ENCODE results near the gene FN3KRP. TPM values are rescaled to one million over a fixed set of nuclear protein-coding genes. Genes with fewer than 3 reads are reported as not detected.
A peak's percentile ranks its signal among the peaks of the same experiment; 100 is the strongest.

FN3KRP gene
- polyA plus RNA-seq, 10 donors = 24.0 to 36.4 (median 30.0) TPM

DNA sequence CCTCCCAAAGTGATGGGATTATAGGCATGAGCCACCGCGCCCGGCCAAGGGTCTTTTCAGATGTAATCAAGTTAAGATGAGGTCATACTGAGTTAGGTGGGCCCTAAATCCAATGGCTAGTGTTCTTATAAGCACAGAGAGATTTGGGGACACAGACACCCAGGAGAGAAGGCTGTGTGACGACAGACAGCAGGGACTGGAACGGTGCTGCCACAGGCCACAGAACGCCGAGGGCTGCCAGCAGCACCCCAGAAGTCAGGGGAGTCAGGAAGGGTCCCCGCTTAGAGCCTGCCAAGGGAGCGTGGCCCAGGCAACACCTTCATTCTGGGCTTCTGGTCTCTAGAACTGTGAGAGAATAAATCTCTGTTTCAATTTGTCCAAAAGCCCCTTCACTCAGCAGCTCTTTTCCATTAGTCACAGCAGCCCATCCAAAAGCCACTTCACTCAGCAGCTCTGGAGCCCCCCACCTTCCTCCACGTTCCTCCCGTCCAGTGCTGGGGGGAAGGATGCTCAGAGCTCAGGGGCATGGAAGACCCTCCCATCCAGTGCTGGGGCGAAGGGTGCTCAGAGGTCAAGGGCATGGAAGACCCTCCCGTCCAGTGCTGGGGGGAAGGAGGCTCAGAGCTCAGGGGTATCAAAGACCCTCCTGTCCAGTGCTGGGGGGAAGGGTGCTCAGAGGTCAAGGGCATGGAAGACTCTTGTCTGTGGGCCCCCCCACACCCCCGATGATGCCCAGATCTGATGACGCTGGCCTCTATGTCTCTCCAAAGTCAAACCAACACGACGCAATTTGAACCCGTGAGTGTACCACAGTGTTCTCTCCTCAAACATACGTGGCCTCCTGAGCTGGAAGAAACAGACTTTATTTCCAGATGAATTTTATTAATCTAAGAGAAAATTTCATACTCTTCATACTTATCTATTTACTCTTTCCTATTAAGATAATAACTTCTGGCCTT, 29.9 kb upstream of the FN3KRP start:
- DNase-seq = no peak

- no peak for DNase-seq
Observed at GRCh38 chr17:82687375-82687861, 29.1 kb upstream of the FN3KRP start.

GRCh38 chr17:82687871-82688270, 28.6 kb upstream of the FN3KRP start:
- DNase-seq = no peak

- DNase-seq = no peak
Observed at GRCh38 chr17:82689077-82689476, 27.4 kb upstream of the FN3KRP start.

- no peak for DNase-seq
Observed at GRCh38 chr17:82690786-82691489, 25.6 kb upstream of the FN3KRP start.

DNA sequence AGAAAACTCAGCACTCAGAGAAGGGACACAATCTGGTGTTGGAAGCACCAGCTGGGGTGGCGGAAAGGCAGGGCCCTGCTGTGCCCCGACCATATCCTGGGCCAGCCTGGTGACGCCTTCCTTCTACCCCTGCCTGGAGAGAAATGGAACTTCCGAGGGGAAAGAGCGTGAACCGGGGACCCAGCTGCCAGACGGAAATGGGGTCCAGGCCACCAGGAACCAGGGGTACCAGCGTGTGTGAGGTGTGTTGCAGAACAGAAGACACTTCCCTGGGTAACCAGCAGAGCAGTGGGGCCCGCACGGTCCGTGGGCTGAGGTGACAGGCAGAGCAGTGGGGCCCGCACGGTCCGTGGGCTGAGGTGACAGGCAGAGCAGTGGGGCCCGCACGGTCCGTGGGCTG, 24.8 kb upstream of the FN3KRP start:
- no peak for DNase-seq

DNA sequence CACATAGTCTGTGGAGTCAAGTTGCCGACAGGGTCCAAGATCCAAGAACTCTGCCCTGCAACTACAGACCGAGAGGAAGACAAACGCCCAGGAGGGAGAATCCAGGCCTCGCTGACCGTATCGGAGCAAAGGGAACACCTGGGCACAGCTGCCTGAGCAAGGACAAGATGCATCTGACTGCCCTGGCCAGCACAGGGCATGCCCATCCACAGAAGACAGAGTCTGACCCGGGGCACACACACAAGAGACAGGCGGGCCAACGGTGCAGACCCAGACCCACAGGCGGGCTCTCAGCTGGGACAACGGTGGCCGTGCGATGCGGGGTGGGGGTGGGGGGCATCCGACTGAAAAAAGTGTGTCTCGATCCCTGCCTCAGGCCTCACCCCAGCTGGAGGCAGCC, 24.2 kb upstream of the FN3KRP start:
- no peak for DNase-seq

GRCh38 chr17:82693168-82693867, 23.2 kb upstream of the FN3KRP start:
- DNase-seq = no peak

- DNase-seq = no peak
Observed at GRCh38 chr17:82694647-82695046, 21.9 kb upstream of the FN3KRP start.

GRCh38 chr17:82696259-82696658, 20.2 kb upstream of the FN3KRP start:
- DNase-seq = no peak

DNA sequence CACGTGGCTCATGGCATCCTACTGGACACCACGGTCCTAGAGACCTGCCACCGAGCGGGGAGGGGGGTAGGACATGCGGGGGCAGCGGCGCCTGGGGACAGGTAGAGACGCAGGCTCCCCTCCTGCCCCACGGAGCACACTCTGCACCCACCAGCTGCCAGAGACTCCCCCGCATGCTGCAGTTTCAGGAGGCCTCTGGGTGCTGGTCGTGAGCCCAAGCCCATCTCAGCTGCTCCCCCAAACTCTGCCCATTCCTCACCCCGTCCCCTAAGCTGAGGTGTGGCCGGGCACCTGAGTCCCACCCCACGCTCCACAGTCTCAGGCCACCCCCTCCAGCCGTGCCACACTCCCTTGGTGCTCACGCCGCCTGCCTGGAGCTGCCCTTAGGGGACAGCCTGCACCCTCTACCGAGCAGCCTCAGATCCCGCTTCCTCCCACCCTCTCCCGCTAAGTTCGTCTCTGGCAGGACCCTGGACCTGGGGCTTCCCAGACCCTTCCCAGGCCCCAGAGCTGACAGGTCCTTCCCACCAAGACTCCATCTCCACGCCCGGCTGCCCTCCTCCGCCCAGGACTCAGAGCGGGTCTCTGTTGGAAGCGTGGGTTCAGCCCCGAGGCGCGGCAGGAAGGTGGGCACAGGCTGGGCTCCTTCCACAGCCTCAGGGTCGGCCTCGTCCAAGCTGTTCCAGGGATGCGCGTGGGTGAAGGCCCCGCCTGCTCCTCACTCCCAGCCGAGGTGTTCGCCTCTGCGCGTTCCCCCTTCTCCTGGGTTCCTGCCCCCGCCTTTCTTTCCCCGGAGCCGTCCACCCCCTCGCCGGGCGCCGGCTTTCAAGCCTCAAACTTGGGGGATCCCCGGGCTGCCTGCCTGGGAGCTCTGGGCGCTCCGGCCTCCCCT, 19.3 kb upstream of the FN3KRP start:
- no peak for DNase-seq

- DNase-seq = no peak
Observed at GRCh38 chr17:82697808-82698064, 18.8 kb upstream of the FN3KRP start.

- DNase-seq = peak; percentile 98 to 99 (median 98)
Observed at GRCh38 chr17:82698065-82698973, 18.2 kb upstream of the FN3KRP start, which contains the start of gene RAB40B. Gene RAB40B, minus strand, starts transcription at chr17:82698698. Its CDS starts 102 bp downstream, at chr17:82698596.

GRCh38 chr17:82698974-82699442, 17.5 kb upstream of the FN3KRP start:
- DNase-seq = no peak

GRCh38 chr17:82699551-82699950, 17.0 kb upstream of the FN3KRP start:
- DNase-seq = no peak

DNA sequence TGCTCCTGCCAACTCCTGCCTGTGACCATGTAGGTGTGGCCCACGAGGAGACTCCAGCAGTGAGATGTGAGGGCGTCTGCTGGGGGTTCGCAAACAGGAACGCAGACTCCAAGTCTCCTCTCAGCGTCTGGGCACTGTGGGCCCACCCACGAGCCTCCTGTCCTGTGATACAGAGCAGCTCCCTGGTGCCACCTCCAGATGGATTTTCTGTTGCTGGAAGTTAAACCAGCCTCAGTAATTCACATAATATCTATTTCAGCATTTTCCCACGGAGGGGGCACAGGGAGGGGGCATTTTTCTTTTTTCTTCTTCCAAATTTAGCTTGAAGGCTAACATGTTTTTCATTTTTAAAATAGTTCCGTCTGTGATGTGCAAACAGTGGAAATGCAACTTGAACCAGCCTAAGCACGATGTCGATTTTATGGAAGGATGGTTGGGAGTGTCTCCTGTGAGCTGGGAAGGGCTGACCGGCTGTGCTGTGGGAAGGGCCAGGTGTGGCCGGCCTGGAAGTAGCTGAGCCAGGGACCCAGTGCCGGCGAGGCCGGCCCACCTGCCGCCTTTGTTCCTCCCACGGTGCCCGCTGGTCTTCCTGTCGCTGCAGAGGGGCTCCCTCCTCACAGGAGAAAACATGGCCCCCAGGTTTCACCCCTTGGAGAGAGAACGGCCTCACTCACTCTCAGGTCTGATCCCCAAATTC, 14.1 kb upstream of the FN3KRP start:
- no peak for DNase-seq

DNA sequence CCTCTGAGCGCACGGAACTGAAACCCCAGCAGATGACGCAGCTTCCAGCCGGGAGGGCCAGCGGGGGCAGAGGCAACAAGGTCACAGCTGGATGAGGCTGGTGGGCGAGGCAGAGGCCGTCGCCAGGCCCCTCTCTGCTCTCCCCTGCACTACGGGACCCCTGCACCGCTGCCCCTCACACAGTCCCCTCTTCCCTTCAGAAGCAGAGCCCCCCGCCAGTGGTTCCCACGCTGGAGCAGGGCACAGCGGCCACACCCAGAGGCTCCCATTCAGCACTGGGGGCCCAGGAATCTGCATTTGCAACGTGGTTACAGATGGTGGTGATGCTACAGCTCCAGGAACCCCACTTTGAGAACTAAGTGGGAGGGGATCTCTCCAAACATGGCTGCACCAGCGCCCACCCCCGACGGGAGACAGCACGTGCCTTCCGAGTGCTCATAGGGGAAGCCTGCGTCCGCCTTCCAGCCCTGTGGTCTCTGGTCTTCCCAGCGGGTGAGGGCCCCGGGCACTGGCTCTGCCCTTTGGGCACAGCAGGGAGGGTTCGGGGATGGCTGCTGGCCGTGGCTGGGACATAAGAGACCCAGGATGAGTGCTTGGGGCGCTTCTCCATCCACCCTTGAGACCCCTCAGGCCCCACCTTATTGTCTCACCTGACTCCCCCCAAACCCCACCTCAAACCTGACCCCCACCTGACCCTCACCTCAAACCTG, 13.3 kb upstream of the FN3KRP start:
- DNase-seq = no peak

Data from muscle of back (tissue), 11 donors.